Breast epithelium (tissue), 4 donors: ENCODE measurements around the gene FRA10AC1. TPM values are rescaled to one million over a fixed set of nuclear protein-coding genes. Genes with fewer than 3 reads are reported as not detected.

ENCODE experiments used
- DNase-seq, 2 donors: peaks; one replicate each; pipeline ENCODE4 v3.0.0-alpha.2; 2019; ENCODE audit warnings: low spot score in 2 of 2
- H3K27ac ChIP-seq, 2 donors: fragments of 200-600 bp; sonication (generic) in 1 of 2; one replicate each; pipeline ENCODE4 v1.5.1; 2016 to 2019; ENCODE audit warnings: mild to moderate bottlenecking in 1 of 2
- H3K27me3 ChIP-seq, 2 donors: fragments of 200-600 bp; sonication (generic) in 1 of 2; one replicate each; pipeline versions ENCODE4 v1.5.1 to v1.6.0; 2017 to 2019; ENCODE audit warnings: control low read depth in 1 of 2, mild to moderate bottlenecking in 1 of 2
- H3K36me3 ChIP-seq: fragments of 200-600 bp; one replicate; pipeline ENCODE4 v1.5.1; 2019
- H3K4me1 ChIP-seq, 2 donors: fragments of 200-600 bp; sonication (generic); one replicate each; pipeline ENCODE4 v1.5.1; 2016 to 2019; ENCODE audit warnings: control low read depth in 1 of 2
- H3K4me3 ChIP-seq, 3 donors: fragments of 200-600 bp; sonication (generic); 1 replicate in 2 of 3; 2 replicates in 1 of 3; pipeline ENCODE4 v1.5.1; 2016 to 2019; ENCODE audit warnings: mild to moderate bottlenecking in 3 of 3, moderate library complexity in 2 of 3
- H3K9me3 ChIP-seq, 2 donors: fragments of 200-600 bp; sonication (generic) in 1 of 2; one replicate each; pipeline ENCODE4 v1.5.1; 2016 to 2019; ENCODE audit warnings: control low read depth in 1 of 2
- POLR2A ChIP-seq: fragments of 450-650 bp; IDR thresholded peaks from one replicate; pipeline ENCODE4 v1.6.1; 2016; ENCODE audit warnings: antibody characterized with exemption, mild to moderate bottlenecking, moderate library complexity
- POLR2AphosphoS5 ChIP-seq, 3 donors: sonication (generic); formaldehyde crosslinking; IDR thresholded peaks; one replicate each; pipeline ENCODE4 v1.6.1; 2017; ENCODE audit warnings: antibody characterized with exemption in 3 of 3
- intact Hi-C: fragments of 100-400 bp; cut with DNase I; formaldehyde crosslinking; loops from one replicate; pipeline ENCODE4 v1.15.1; 2023; ENCODE audit warnings: low total_unique reads
- total RNA-seq, 3 donors: library from RNA; depleted of rRNA; stranded (reverse); fragments of >200 nt; gene quantifications; one replicate each; pipeline ENCODE4 v1.1.0, GENCODE V29; 2016
- TF ChIP-seq, protein P1 (sequence below), 3 donors: fragments of 450-650 bp; IDR thresholded peaks; one replicate each; pipeline ENCODE4 v1.5.1; 2016 to 2017; ENCODE audit warnings: antibody characterized with exemption in 3 of 3, mild to moderate bottlenecking in 3 of 3, moderate library complexity in 3 of 3

FRA10AC1 gene
- total RNA-seq, 3 donors from 2014 or later, result 18.2 to 32.8 (median 24.3) TPM

DNA sequence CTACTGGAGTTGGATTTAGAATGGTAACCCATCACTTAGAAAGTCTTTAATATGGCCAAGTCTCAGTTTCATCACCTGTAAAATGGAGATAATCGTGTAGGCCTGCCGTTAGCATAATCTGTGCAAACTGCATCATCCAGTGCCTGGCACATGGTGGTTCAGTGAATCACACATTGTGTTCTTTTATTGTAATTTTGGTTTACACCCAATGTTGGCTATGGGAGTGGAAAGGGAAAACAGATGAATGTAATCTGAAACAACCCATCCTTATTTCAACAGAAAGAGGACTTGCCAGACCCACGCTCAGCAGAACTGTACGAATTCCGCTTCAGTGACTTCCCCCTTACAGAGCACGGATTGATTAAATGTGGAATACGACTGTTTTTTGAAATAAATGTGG is 62.6 kb downstream of the FRA10AC1 start:
- H3K27me3 ChIP-seq, result no peaks in the 10 kb centered on the region
- DNase-seq, result no peak
- intact Hi-C loops, result no loop called here

DNA sequence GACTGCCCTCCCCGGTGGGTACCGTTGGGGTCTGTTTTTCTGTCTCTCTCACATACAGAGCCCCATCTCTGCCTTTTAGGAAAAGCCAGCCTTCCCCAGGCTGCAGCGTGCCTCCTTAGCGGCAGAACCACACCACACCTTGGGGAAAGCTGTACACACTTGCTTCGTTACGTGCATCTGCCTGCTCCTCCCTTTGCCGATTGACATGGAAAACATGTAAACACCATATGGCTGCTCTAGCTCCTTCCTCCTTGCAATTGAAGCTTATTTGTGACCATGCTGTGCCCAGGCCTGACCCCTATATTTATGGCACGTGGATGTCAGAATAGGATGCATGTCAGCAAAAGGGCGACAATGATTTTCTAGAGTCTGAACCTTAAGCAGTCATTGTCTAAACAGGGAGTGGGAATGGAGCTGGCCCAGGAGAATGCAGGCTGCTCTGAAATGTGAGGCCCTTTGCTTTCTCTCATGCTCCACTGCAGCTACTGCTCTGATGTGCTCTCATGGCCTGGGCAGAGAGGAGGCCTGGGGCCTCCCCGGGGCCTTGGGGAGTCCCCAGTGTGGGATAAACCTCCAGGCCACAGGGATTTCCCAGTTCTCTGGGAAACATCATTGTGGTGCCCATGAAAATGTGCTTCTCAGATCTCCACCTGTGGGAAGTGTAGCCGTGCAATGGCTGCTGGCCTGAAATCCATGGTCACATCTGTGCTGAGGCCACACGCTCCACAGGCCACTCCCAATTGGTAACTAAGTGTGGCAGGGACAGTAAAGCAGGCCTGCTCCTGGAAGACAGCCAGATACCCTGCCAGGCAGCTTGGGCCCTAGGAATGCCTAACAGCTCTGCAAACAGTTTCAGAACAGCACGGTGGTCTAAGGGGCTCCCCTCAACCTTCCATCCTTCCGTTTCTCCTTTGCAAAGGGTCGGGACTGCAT is 71.5 kb downstream of the FRA10AC1 start:
- Histone ChIP-seq H3K4me1 (no peaks in the 10 kb centered on the region), H3K9me3 (no peaks in the 10 kb centered on the region), H3K4me3 (no peak overlapping the region), H3K27me3 (no peaks in the 10 kb centered on the region), H3K36me3 (no peaks in the 10 kb centered on the region), H3K27ac (no peak overlapping the region)
- DNase-seq, result no peak
- TF ChIP-seq POLR2AphosphoS5 (IDR thresholded peaks at IDR 0.05), result no peak
- intact Hi-C loops, result no loop called here

More for the DNA sequence above, 62.6 kb downstream of the FRA10AC1 start:
- Histone ChIP-seq H3K27ac (no peak overlapping the region), H3K9me3 (peaks cover 0 to 4% of the 10 kb centered on the region in 2 donors), H3K36me3 (no peaks in the 10 kb centered on the region), H3K4me3 (no peak overlapping the region), H3K4me1 (no peaks in the 10 kb centered on the region)
- TF ChIP-seq POLR2AphosphoS5 (IDR thresholded peaks at IDR 0.05) (no peak), POLR2A (no peak)
- TF ChIP-seq, protein P1, sequence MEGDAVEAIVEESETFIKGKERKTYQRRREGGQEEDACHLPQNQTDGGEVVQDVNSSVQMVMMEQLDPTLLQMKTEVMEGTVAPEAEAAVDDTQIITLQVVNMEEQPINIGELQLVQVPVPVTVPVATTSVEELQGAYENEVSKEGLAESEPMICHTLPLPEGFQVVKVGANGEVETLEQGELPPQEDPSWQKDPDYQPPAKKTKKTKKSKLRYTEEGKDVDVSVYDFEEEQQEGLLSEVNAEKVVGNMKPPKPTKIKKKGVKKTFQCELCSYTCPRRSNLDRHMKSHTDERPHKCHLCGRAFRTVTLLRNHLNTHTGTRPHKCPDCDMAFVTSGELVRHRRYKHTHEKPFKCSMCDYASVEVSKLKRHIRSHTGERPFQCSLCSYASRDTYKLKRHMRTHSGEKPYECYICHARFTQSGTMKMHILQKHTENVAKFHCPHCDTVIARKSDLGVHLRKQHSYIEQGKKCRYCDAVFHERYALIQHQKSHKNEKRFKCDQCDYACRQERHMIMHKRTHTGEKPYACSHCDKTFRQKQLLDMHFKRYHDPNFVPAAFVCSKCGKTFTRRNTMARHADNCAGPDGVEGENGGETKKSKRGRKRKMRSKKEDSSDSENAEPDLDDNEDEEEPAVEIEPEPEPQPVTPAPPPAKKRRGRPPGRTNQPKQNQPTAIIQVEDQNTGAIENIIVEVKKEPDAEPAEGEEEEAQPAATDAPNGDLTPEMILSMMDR (IDR thresholded peaks at IDR 0.05), result no peak

DNA sequence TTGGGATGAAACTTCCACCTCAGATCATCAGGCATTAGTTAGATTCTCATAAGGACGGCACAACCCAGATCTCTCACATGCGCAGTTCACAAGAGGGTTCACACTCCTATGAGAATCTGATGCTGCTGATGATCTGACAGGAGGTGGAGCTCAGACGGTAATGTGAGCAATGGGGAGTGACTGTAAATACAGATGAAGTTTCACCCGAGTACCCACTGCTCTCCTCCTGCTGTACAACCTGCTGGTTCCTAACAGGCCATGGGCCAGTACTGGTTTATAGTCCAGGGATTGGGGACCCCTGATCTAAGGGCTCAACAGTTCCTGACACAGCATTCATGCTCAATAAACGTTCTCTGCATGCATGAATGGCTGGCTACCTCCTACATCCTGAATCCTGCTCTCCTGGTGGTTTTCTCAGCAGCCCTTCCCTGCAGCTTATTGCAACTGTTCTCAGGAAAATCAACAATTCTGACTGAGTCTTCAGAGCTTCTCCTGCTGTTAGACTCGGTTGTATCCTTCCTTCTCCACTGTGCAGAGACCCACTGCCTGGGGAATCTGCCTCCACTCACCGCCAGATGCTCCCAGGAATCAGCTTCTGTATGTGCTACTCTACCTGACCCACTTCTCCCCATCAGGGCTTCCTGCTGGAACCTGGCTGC is 72.6 kb downstream of the FRA10AC1 start:
- Histone ChIP-seq H3K9me3 (no peaks in the 10 kb centered on the region), H3K4me3 (no peak overlapping the region), H3K27ac (no peak overlapping the region), H3K27me3 (no peaks in the 10 kb centered on the region), H3K36me3 (no peaks in the 10 kb centered on the region), H3K4me1 (no peaks in the 10 kb centered on the region)
- intact Hi-C loops, result no loop called here
- TF ChIP-seq, protein P1 (IDR thresholded peaks at IDR 0.05), result no peak
- TF ChIP-seq POLR2AphosphoS5 (IDR thresholded peaks at IDR 0.05), result no peak
- TF ChIP-seq POLR2A, result no peak
- DNase-seq, result no peak

DNA sequence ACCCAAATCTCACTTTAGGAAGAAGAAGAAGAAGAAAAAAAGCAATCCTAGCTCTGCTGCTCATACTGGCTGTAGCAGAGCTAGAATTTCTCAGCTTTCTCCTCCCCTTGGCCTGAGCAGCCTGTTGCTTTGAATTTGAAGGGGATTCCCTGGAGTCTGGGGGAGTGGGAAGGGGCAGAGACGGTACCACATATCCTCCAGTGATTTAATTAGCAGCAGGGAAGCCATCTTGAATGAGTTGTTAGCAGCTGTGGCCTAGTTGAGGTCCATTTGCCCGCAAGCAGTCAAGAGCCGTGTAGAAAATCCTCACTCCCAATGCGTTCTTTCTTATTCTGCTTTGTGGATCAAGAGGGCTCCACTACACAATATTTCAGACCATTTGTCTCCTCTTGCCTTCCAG is 73.5 kb downstream of the FRA10AC1 start:
- Histone ChIP-seq H3K27me3 (no peaks in the 10 kb centered on the region), H3K9me3 (no peaks in the 10 kb centered on the region), H3K27ac (no peak overlapping the region), H3K4me1 (no peaks in the 10 kb centered on the region), H3K36me3 (no peaks in the 10 kb centered on the region), H3K4me3 (no peak overlapping the region)
- TF ChIP-seq POLR2AphosphoS5 (IDR thresholded peaks at IDR 0.05) (no peak), POLR2A (no peak)
- TF ChIP-seq, protein P1 (IDR thresholded peaks at IDR 0.05), result no peak
- no peak for DNase-seq
- intact Hi-C loops, result no loop called here

DNA sequence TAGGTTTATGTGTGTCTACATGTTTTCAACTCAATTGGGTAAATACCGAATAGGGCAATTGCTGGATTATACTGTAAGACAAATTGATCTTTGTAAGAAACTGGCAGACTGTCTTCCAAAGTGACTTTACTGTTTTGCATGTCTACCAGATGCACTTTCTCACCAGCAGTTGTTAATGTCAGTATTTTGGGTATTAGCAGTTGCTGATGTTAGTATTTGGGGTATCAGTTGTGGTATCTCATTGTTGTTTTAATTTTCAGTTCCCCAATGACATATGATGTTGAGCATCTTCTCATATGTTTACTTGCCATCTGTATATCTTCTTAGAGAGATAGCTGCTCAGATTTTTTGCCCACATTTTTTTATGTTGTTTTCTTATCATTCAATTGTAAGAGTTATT is 79.5 kb downstream of the FRA10AC1 start:
- DNase-seq, result no peak
- Histone ChIP-seq H3K27me3 (no peaks in the 10 kb centered on the region), H3K9me3 (no peaks in the 10 kb centered on the region), H3K4me1 (no peaks in the 10 kb centered on the region), H3K36me3 (no peaks in the 10 kb centered on the region), H3K27ac (no peak overlapping the region), H3K4me3 (no peak overlapping the region)
- TF ChIP-seq POLR2AphosphoS5 (IDR thresholded peaks at IDR 0.05), result no peak
- TF ChIP-seq, protein P1 (IDR thresholded peaks at IDR 0.05), result no peak
- no peak for TF ChIP-seq POLR2A
- intact Hi-C loops, result no loop called here
